Skeletal muscle tissue (tissue), 4 donors: ENCODE results near the gene AIFM1. TPM values are rescaled to one million over a fixed set of nuclear protein-coding genes. Genes with fewer than 3 reads are reported as not detected.

Experiments used
- H3K27ac ChIP-seq: one replicate; pipeline ENCODE4 v1.7.0; 2013; ENCODE audit warnings: mild to moderate bottlenecking, low read depth, low read length, inconsistent platforms
- H3K27me3 ChIP-seq, 3 donors: one replicate each; pipeline ENCODE4 v1.7.0; 2013; ENCODE audit warnings: low read length in 3 of 3; ENCODE audit not compliant: control insufficient read depth in 3 of 3, insufficient read depth in 3 of 3
- H3K36me3 ChIP-seq, 3 donors: one replicate each; pipeline ENCODE4 v1.7.0; 2013; ENCODE audit warnings: low read length in 3 of 3; ENCODE audit not compliant: control insufficient read depth in 3 of 3, insufficient read depth in 3 of 3
- H3K4me1 ChIP-seq, 3 donors: one replicate each; pipeline ENCODE4 v1.7.0; 2013; ENCODE audit warnings: low read length in 3 of 3, mild to moderate bottlenecking in 3 of 3; ENCODE audit not compliant: control insufficient read depth in 3 of 3, insufficient read depth in 3 of 3
- H3K4me3 ChIP-seq, 3 donors: one replicate each; pipeline ENCODE4 v1.7.0; 2013; ENCODE audit warnings: low read length in 3 of 3
- H3K9ac ChIP-seq, 3 donors: one replicate each; pipeline ENCODE4 v1.7.0; 2013; ENCODE audit warnings: low read length in 3 of 3, mild to moderate bottlenecking in 3 of 3, moderate library complexity in 2 of 3, low read depth in 1 of 3
- H3K9me3 ChIP-seq, 3 donors: one replicate each; pipeline ENCODE4 v1.7.0; 2013; ENCODE audit warnings: low read length in 3 of 3; ENCODE audit not compliant: control insufficient read depth in 3 of 3
- total RNA-seq: library from RNA; depleted of rRNA; stranded (reverse); fragments of >200 nt; gene quantifications from one replicate; pipeline ENCODE4 v1.2.3, GENCODE V29; 2014
- donor health status: Osteomylitis.

The AIFM1 gene
- total RNA-seq, 1 donor from 2014 or later, result 19.3 TPM

DNA sequence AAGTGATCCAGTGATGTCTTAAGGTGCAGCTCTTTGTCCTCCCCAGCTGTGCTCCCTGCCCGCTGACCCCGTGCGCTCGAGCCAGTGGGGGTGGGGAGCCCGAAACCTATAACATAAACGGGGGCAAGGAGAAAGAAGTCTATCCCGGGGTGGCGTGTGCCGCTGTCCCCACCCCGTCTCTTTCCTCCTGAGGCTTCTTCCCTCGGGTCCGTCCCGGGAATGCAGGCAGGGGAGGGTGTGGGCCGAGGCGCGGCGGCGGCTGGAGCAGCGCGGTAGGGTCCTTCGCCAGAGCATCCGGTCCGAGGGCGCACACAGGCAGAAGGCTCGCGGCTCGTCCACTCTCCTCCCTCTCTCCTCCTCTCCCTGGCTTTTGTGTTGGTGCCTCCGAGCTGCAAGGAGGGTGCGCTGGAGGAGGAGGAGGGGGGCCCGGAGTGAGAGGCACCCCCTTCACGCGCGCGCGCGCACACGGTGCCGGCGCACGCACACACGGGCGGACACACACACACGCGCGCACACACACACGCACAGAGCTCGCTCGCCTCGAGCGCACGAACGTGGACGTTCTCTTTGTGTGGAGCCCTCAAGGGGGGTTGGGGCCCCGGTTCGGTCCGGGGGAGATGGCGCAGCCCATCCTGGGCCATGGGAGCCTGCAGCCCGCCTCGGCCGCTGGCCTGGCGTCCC, 5.9 kb upstream of the AIFM1 start, which contains the start of gene RAB33A:
Gene RAB33A, plus strand, starts transcription at position 517 of the 681 bp plus-strand sequence. Its CDS starts 101 bp downstream, at position 618.
- no peaks in the 10 kb centered on the region for H3K9me3 ChIP-seq
- peaks cover 0 to 16% (median 0%) of the 10 kb centered on the region in 3 donors for H3K27me3 ChIP-seq
- no peaks in the 10 kb centered on the region for H3K36me3 ChIP-seq
- H3K4me1 ChIP-seq, result peaks cover 9 to 24% (median 14%) of the 10 kb centered on the region in 3 donors
- peak within 1 kb of the TSS; percentile 55 for H3K27ac ChIP-seq
- H3K9ac ChIP-seq, result peak within 1 kb of the TSS in 1 of 3 donors; percentile 45
- H3K4me3 ChIP-seq, result peak within 1 kb of the TSS; percentile 54 to 67 (median 65)

DNA sequence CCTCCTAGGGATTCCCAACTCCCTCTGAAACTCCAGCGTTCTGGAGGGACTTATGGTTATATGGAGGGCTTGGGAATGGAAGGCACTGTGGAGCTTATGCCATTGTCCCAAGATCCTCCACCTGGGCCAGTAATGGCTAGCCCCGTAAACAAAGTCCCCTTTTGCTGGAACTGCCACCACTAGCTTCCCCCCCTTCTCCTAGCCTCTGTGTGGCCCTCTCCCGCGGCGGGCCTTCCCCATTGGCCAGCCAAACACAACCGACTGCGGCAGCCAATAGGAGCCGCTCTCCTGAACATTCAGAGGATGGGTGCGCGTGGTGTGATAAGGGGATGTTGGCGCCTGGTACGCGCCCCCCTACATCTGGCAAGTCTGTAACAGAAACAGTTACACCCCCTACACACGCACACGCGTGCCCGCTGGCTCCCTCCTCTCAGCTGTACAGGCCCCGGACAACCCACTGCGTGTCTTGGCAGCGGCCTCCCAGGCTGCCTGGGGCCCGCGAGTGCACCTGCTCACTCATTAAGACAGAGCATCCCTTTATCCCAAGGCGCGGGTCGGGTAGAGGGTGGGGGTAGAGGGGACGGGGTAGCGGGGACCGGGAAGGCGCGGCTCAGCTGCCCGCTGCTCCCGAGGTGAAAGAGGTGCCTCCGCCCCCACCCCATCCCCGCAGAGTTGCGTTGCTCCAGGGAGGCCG, 5.3 kb upstream of the AIFM1 start:
- Histone ChIP-seq H3K36me3 (no peaks in the 10 kb centered on the region), H3K9ac (peak overlapping the region in 1 of 3 donors; percentile 45), H3K4me3 (peak overlapping the region; percentile 48 to 67 (median 65)), H3K4me1 (peaks cover 12 to 28% (median 18%) of the 10 kb centered on the region in 3 donors), H3K27me3 (peaks cover 0 to 13% (median 0%) of the 10 kb centered on the region in 3 donors), H3K27ac (no peak overlapping the region), H3K9me3 (no peaks in the 10 kb centered on the region)

DNA sequence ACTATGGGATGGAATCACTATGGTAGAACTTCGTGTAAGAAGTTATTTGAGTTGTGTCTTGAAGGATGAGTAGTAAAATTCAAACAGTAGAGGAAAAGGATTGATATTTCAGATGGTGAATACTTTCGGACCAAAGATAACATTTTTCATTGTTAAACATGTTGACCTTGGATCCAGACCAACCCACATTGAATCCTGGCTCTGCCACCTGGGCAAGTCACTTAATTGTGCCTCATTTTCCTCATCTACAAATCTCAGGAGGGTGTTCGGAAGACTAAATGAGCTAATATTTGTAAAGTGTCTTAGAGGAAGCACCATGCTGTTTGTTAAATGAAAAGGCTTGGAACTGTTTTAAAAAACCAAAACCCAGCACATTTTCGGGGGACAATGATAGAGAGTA, 1.4 kb upstream of the AIFM1 start:
- Histone ChIP-seq H3K27ac (peak overlapping the region; percentile 79), H3K9me3 (no peaks in the 10 kb centered on the region), H3K4me3 (peak overlapping the region in 1 of 3 donors; percentile 83), H3K36me3 (no peaks in the 10 kb centered on the region), H3K27me3 (peaks cover 0 to 3% (median 0%) of the 10 kb centered on the region in 3 donors), H3K4me1 (peaks cover 12 to 31% (median 21%) of the 10 kb centered on the region in 3 donors), H3K9ac (no peak overlapping the region)

DNA sequence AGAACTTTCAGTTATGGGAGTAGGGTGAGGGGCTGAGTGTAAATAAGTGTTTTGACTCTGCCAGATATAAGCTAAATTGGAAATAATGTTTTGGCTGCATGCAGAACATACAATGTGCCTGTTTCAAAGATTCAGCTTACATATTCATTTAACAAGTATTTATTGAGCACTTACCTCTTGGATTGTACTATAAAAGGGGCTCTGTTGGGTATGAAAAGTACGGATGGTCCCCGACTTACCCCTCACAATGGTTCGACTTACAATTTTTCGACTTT, 799 bp upstream of the AIFM1 start:
- Histone ChIP-seq H3K27me3 (no peaks in the 10 kb centered on the region), H3K4me1 (peaks cover 9 to 25% (median 18%) of the 10 kb centered on the region in 3 donors), H3K9ac (peak overlapping the region; percentile 72 to 91 (median 80)), H3K4me3 (peak overlapping the region; percentile 73 to 85 (median 83)), H3K27ac (peak overlapping the region; percentile 79), H3K36me3 (no peaks in the 10 kb centered on the region), H3K9me3 (no peaks in the 10 kb centered on the region)

GRCh38 chrX:130165181-130165702, 399 bp downstream of the AIFM1 start:
- H3K9me3 ChIP-seq, result no peaks in the 10 kb centered on the region
- peaks cover 9 to 19% (median 18%) of the 10 kb centered on the region in 3 donors for H3K4me1 ChIP-seq
- H3K9ac ChIP-seq, result peak overlapping the region; percentile 72 to 91 (median 88)
- peak overlapping the region; percentile 79 for H3K27ac ChIP-seq
- no peaks in the 10 kb centered on the region for H3K36me3 ChIP-seq
- H3K27me3 ChIP-seq, result no peaks in the 10 kb centered on the region
- H3K4me3 ChIP-seq, result peak overlapping the region; percentile 73 to 85 (median 83)

GRCh38 chrX:130163398-130163797, 2.2 kb downstream of the AIFM1 start:
- H3K27ac ChIP-seq, result no peak overlapping the region
- H3K27me3 ChIP-seq, result no peaks in the 10 kb centered on the region
- no peaks in the 10 kb centered on the region for H3K36me3 ChIP-seq
- no peak overlapping the region for H3K4me3 ChIP-seq
- no peaks in the 10 kb centered on the region for H3K9me3 ChIP-seq
- H3K9ac ChIP-seq, result no peak overlapping the region
- H3K4me1 ChIP-seq, result peaks cover 9 to 19% (median 18%) of the 10 kb centered on the region in 3 donors

DNA sequence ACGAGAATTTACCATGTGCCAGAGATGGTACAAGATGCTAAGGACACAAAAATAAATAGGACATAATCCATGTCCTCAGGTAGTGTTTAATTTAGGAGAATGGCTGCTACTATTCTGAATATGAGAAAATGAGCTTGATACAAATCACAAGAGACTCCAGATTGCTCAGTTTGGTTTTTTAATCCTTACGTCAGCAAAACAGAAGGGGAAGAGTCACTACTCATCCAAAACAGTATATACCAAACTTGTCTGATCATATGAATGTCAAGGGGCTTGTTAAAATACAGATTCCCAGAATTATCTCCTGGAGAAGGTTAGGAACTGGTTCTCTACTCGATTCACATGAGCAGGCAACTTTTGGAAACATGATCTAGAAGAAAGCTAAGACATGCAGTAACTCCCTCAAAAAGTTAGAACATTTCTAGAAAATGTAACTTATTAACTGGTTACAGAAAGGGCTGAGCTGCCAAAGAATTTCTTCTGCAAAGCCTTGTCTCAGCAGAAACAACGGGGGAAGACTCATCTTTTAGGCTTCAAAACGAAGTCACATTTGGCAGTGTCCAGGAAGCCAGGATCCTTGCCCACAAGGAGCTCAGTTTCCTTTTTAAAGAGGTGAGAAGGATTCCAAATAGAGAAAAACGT, 3.4 kb downstream of the AIFM1 start:
- H3K4me3 ChIP-seq, result no peak overlapping the region
- no peak overlapping the region for H3K27ac ChIP-seq
- H3K4me1 ChIP-seq, result peaks cover 9 to 18% (median 18%) of the 10 kb centered on the region in 3 donors
- H3K27me3 ChIP-seq, result no peaks in the 10 kb centered on the region
- H3K36me3 ChIP-seq, result no peaks in the 10 kb centered on the region
- H3K9me3 ChIP-seq, result no peaks in the 10 kb centered on the region
- no peak overlapping the region for H3K9ac ChIP-seq

- no peak overlapping the region for H3K27ac ChIP-seq
- H3K9me3 ChIP-seq, result no peaks in the 10 kb centered on the region
- H3K27me3 ChIP-seq, result no peaks in the 10 kb centered on the region
- no peaks in the 10 kb centered on the region for H3K36me3 ChIP-seq
- peaks cover 3 to 12% (median 7%) of the 10 kb centered on the region in 3 donors for H3K4me1 ChIP-seq
- no peak overlapping the region for H3K9ac ChIP-seq
- H3K4me3 ChIP-seq, result no peak overlapping the region
Measured at GRCh38 chrX:130159776-130160175, 5.9 kb downstream of the AIFM1 start.

DNA sequence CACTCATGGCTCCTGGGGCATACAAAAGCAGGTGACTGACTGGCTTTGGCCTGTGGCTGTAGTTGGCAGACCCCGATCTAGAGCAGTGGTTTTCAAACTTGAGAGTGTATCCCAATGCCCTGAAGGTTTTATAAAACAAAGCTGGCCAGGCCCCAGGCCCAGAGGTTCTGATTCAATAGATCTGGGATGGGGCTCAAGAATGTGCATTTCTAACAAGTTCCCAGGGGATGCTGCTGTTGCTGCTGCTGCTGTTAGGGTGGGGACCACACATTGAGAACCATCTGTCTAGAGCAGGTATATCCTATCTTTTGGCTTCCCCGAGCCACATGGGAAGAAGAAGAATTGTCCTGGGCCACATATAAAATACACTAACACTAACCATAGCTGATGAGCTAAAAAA, 7.3 kb downstream of the AIFM1 start:
- no peak overlapping the region for H3K27ac ChIP-seq
- peaks cover 0 to 4% (median 0%) of the 10 kb centered on the region in 3 donors for H3K4me1 ChIP-seq
- no peaks in the 10 kb centered on the region for H3K27me3 ChIP-seq
- no peak overlapping the region for H3K9ac ChIP-seq
- peaks cover 0 to 3% (median 0%) of the 10 kb centered on the region in 3 donors for H3K36me3 ChIP-seq
- no peak overlapping the region for H3K4me3 ChIP-seq
- H3K9me3 ChIP-seq, result no peaks in the 10 kb centered on the region
